PC-9 (cell line): Measurements from ENCODE around the gene TKT.

Experiments used
- CTCF ChIP-seq: fragments of 200-600 bp; sonication (generic); conservative IDR thresholded peaks from 2 replicates; pipeline ENCODE4 v1.6.1; 2017; ENCODE audit warnings: mixed run types, antibody characterized with exemption, mild to moderate bottlenecking, moderate library complexity
- EZH2 ChIP-seq: fragments of 200-600 bp; sonication (generic); IDR thresholded peaks from 2 replicates; pipeline ENCODE4 v1.8.0; 2017; ENCODE audit warnings: antibody characterized with exemption, low read depth

- no peak for TF ChIP-seq EZH2
- no peak for TF ChIP-seq CTCF
Measured at GRCh38 chr3:53243165-53243564, 12.7 kb downstream of the TKT start.
